C4-2B (cell line): Measurements from ENCODE around the gene LYPLA2.

Experiments used
- CTCF ChIP-seq: fragments of 450-650 bp; conservative IDR thresholded peaks from 2 replicates; pipeline ENCODE4 v1.5.1; 2017; ENCODE audit warnings: mild to moderate bottlenecking
- ZFX ChIP-seq: fragments of 450-650 bp; IDR thresholded peaks from 2 replicates; pipeline ENCODE4 v1.6.1; 2017

- TF ChIP-seq CTCF: no peak
- TF ChIP-seq ZFX: no peak
Measured at GRCh38 chr1:23801338-23801748, 10.4 kb downstream of the LYPLA2 start.
